ENCODE results near the gene TRIM41. TPM values are rescaled to one million over a fixed set of nuclear protein-coding genes. Genes with fewer than 3 reads are reported as not detected.

The TRIM41 gene
- total and polyA plus RNA-seq, 2 of the 13 experiments (the other 11 are each of a cell fraction or from before 2014, with no cell fraction given): 10.2 to 16.7 TPM

DNA sequence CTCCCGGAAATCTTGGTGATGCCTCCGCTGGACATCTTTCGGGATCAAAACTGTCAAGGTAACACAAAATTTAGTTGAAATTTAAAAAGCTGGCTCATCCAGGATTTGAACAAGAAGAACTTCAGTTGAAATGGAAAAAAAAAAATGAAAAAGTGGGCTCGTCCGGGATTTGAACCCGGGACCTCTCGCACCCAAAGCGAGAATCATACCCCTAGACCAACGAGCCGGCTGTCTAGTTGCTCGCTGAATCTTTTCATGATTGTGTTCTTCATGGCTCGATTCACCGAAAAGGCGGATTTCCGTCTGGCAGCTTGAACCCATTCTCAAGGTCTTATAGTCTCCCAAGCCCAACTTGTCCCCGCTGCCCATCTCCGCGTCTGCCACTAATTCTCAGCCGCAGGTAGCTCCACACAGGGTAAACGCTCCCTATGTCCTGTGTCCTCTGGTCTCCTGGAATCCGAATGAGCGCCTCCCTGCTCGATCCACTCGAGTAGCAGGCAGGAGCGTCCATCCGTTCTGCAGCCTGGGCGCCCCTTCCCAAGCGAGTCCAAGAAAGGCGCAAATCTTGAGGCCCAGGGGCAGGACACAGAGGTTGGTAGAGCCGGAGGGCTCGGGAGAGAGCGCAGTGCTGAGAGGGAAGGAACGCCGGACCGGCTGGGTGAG lies 34.2 kb upstream of the TRIM41 start:
- in situ Hi-C loops (cut with HindIII; ENCODE audit: extremely low pct_ligation_motif_present, low pct_unique_long_range_greater_than_20kb) (loop anchor here (5.0 kb wide), 1 partner anchor 33 kb away; the partner anchor contains the start of gene TRIM41), intact Hi-C loops (cut with micrococcal nuclease; ENCODE audit: unreplicated experiment) (loop anchor here (1.0 kb wide), 2 partner anchors 9 to 33 kb away; no protein-coding TSS in a partner anchor)
- Histone ChIP-seq H3K9me3 (ENCODE audit: low read length) (no peaks in the 10 kb centered on the region), H3K79me2 (ENCODE audit: insufficient read depth, low read length) (no peaks in the 10 kb centered on the region), H4K20me1 (ENCODE audit: insufficient read depth, low read length) (no peaks in the 10 kb centered on the region), H3K9ac (ENCODE audit: insufficient read depth, low read depth, low read length) (peak overlapping the region; percentile 75), H3K4me2 (ENCODE audit: low read depth, low read length) (peak overlapping the region; percentile 92), H3K27me3 (ENCODE audit: control insufficient read depth in 1 of 2, insufficient read depth in 2 of 2, low read length in 2 of 2) (no peaks in the 10 kb centered on the region; a peak in 1 of 5 replicates), H3K27ac (ENCODE audit: extremely low read length, insufficient read depth, low read length) (peak overlapping the region; percentile 51), H3K36me3 (replicated peaks in 1 of 2; ENCODE audit: control insufficient read depth in 1 of 2, insufficient read depth in 2 of 2, low read length in 2 of 2) (no peaks in the 10 kb centered on the region), H3K4me1 (ENCODE audit: insufficient read depth, low read length) (peaks cover 35% of the 10 kb centered on the region), H2AFZ (ENCODE audit: low read length) (peak overlapping the region; percentile 87), H3K4me3 (replicated peaks in 1 of 3; ENCODE audit: insufficient read depth in 1 of 3, low read depth in 2 of 3, low read length in 3 of 3) (peak overlapping the region; percentile 79 to 93 (median 81))
- CTCF ChIA-PET (ENCODE audit: low intra/inter-chr PET ratio, low total read pairs): no interaction called here
- BruUV-seq (replicated peaks): no TSS peak
- peak; percentile 57 for DNase-seq (ENCODE audit: low spot score)
- peak; percentile 5; the same call in 2 of the 3 replicates for ATAC-seq
- 2% methylated on average over 32 of the region's 35 CpGs for WGBS (ENCODE audit: low lambda C conversion rate)
- POLR2A ChIA-PET: interaction anchor here (0.7 to 7.2 kb wide), 4 partner anchors 16 to 73 kb away, joined by 3 to 104 read pairs (median 16); partner anchors contain the start of genes RACK1, TRIM41 and TRIM7
- FAIRE-seq: peak; percentile 4
- peak; percentile 38; the same call in 1 of the 2 replicates for TF ChIP-seq RXRA (CRISPR knock-in tag; IDR thresholded peaks at IDR 0.05)
- TF ChIP-seq HNRNPK (IDR thresholded peaks at IDR 0.05; ENCODE audit: low read depth, low read length, poor library complexity, severe bottlenecking): no peak
- TF ChIP-seq, protein P1, sequence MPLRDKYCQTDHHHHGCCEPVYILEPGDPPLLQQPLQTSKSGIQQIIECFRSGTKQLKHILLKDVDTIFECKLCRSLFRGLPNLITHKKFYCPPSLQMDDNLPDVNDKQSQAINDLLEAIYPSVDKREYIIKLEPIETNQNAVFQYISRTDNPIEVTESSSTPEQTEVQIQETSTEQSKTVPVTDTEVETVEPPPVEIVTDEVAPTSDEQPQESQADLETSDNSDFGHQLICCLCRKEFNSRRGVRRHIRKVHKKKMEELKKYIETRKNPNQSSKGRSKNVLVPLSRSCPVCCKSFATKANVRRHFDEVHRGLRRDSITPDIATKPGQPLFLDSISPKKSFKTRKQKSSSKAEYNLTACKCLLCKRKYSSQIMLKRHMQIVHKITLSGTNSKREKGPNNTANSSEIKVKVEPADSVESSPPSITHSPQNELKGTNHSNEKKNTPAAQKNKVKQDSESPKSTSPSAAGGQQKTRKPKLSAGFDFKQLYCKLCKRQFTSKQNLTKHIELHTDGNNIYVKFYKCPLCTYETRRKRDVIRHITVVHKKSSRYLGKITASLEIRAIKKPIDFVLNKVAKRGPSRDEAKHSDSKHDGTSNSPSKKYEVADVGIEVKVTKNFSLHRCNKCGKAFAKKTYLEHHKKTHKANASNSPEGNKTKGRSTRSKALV (CRISPR knock-in tag; IDR thresholded peaks at IDR 0.05): peak; percentile 49; the same call in 1 of the 2 replicates
- TF ChIP-seq KDM2A (CRISPR knock-in tag; IDR thresholded peaks at IDR 0.05; ENCODE audit: borderline replicate concordance, low read depth): peak; percentile 31
- TF ChIP-seq, protein P2, sequence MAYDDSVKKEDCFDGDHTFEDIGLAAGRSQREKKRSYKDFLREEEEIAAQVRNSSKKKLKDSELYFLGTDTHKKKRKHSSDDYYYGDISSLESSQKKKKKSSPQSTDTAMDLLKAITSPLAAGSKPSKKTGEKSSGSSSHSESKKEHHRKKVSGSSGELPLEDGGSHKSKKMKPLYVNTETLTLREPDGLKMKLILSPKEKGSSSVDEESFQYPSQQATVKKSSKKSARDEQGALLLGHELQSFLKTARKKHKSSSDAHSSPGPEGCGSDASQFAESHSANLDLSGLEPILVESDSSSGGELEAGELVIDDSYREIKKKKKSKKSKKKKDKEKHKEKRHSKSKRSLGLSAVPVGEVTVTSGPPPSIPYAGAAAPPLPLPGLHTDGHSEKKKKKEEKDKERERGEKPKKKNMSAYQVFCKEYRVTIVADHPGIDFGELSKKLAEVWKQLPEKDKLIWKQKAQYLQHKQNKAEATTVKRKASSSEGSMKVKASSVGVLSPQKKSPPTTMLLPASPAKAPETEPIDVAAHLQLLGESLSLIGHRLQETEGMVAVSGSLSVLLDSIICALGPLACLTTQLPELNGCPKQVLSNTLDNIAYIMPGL (CRISPR knock-in tag; IDR thresholded peaks at IDR 0.05; ENCODE audit: borderline replicate concordance in 1 of 2, low read depth in 1 of 2): peak; percentile 97 to 98
- TF ChIP-seq CHD4 (IDR thresholded peaks at IDR 0.05; ENCODE audit: borderline replicate concordance, low read length): no peak; the same call in 1 of the 2 replicates
- TF ChIP-seq, protein P3, sequence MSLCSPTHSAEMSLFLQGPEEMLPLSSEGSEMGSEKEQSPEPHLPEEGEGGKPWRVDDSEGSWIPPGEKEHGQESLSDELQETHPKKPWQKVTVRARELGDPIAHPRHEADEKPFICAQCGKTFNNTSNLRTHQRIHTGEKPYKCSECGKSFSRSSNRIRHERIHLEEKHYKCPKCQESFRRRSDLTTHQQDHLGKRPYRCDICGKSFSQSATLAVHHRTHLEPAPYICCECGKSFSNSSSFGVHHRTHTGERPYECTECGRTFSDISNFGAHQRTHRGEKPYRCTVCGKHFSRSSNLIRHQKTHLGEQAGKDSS (CRISPR knock-in tag; IDR thresholded peaks at IDR 0.05; ENCODE audit: borderline replicate concordance, low read depth): peak; percentile 53; the same call in 1 of the 2 replicates
- no peak for TF ChIP-seq JUND (CRISPR knock-in tag; IDR thresholded peaks at IDR 0.05)
- TF ChIP-seq MEIS1 (CRISPR knock-in tag; IDR thresholded peaks at IDR 0.05; ENCODE audit: borderline replicate concordance): no peak
- 0 out of 2 replicates have a peak, but pooled peaks have one; percentile 62 for TF ChIP-seq MAF1 (CRISPR knock-in tag; IDR thresholded peaks at IDR 0.05; ENCODE audit: borderline replicate concordance)
- 0 out of 2 replicates have a peak, but pooled peaks have one; percentile 4 for TF ChIP-seq RFXAP (CRISPR knock-in tag; IDR thresholded peaks at IDR 0.05; ENCODE audit: borderline replicate concordance)
- TF ChIP-seq CAMTA2 (CRISPR knock-in tag; IDR thresholded peaks at IDR 0.05; ENCODE audit: borderline replicate concordance): peak; percentile 33; the same call in 1 of the 2 replicates
- peak; percentile 42; the same call in 1 of the 2 replicates for TF ChIP-seq CCDC6 (CRISPR knock-in tag; IDR thresholded peaks at IDR 0.05)
- no peak for TF ChIP-seq SPEN (CRISPR knock-in tag; IDR thresholded peaks at IDR 0.05; ENCODE audit: low read depth)
- TF ChIP-seq, protein P4, sequence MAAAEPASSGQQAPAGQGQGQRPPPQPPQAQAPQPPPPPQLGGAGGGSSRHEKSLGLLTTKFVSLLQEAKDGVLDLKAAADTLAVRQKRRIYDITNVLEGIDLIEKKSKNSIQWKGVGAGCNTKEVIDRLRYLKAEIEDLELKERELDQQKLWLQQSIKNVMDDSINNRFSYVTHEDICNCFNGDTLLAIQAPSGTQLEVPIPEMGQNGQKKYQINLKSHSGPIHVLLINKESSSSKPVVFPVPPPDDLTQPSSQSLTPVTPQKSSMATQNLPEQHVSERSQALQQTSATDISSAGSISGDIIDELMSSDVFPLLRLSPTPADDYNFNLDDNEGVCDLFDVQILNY (CRISPR knock-in tag; conservative IDR thresholded peaks at IDR 0.05): no peak
- TF ChIP-seq GABPA (IDR thresholded peaks at IDR 0.05; ENCODE audit: low read depth, low read length): no peak
- TF ChIP-seq GABPA (CRISPR knock-in tag; IDR thresholded peaks at IDR 0.05; ENCODE audit: low read depth): peak; percentile 9; the same call in 1 of the 2 replicates
